IMR-90 (cell line): ENCODE data around the gene TMEM229A. TPM values are rescaled to one million over a fixed set of nuclear protein-coding genes. Genes with fewer than 3 reads are reported as not detected.

Experiments used
- ATAC-seq: fragments of 200-7000 bp; cut with Tn5 transposase; 2 replicates; pipeline ENCODE4 v1.9.1; 2020; ENCODE audit warnings: low read depth, mild to moderate bottlenecking, moderate library complexity
- BruUV-seq: library from RNA; stranded (reverse); fragments of 400-500 nt; replicated peaks from 2 replicates; lab custom pipeline; 2021; lab: Mats Ljungman, UMichigan
- CTCF ChIA-PET: fragments of 300-600 bp; formaldehyde crosslinking; extraction: SDS; loops from one replicate; lab custom pipeline; 2021; ENCODE audit warnings: antibody characterized with exemption; lab: Yijun Ruan, JAX
- POLR2A ChIA-PET: fragments of 300-600 bp; sonication (Branson Sonifier 250); formaldehyde crosslinking; loops from one replicate; lab custom pipeline; 2022; ENCODE audit warnings: antibody characterized with exemption; ENCODE audit not compliant: unreplicated experiment; lab: Charles Lee
- DNase-seq: peaks from one replicate; pipeline ENCODE4 v3.0.0; 2013
- H2AFZ ChIP-seq: replicated peaks from 2 replicates; pipeline ENCODE3; 2013; ENCODE audit warnings: low read length, mild to moderate bottlenecking; ENCODE audit not compliant: poor library complexity
- H2AK5ac ChIP-seq: 2 replicates; pipeline ENCODE4 v1.6.1; 2013; ENCODE audit warnings: low read depth, low read length, inconsistent platforms
- H2AK9ac ChIP-seq: replicated peaks from 2 replicates; pipeline ENCODE3; 2013; ENCODE audit warnings: mild to moderate bottlenecking, low read depth, low read length, moderate library complexity; ENCODE audit not compliant: poor library complexity
- H2BK120ac ChIP-seq: 2 replicates; pipeline ENCODE4 v1.6.1; 2013; ENCODE audit warnings: low read depth, low read length, inconsistent platforms
- H2BK15ac ChIP-seq: 3 replicates; pipeline ENCODE4 v1.6.1; 2013; ENCODE audit warnings: low read depth, low read length, inconsistent platforms
- H2BK20ac ChIP-seq: 2 replicates; pipeline ENCODE4 v1.6.1; 2013; ENCODE audit warnings: low read depth, mild to moderate bottlenecking, inconsistent platforms, low read length, moderate library complexity
- H2BK5ac ChIP-seq: 2 replicates; pipeline ENCODE4 v1.6.1; 2013; ENCODE audit warnings: mild to moderate bottlenecking, low read depth, low read length, inconsistent platforms; ENCODE audit not compliant: poor library complexity, severe bottlenecking
- H3K14ac ChIP-seq: replicated peaks from 2 replicates; pipeline ENCODE4 v1.6.1; 2013; ENCODE audit warnings: low read depth, low read length, inconsistent platforms
- H3K18ac ChIP-seq: 2 replicates; pipeline ENCODE4 v1.6.1; 2013; ENCODE audit warnings: low read depth, low read length, control low read depth
- H3K23ac ChIP-seq: 2 replicates; pipeline ENCODE4 v1.6.1; 2013; ENCODE audit warnings: low read depth, low read length, inconsistent platforms
- H3K27ac ChIP-seq: 2 replicates; pipeline ENCODE4 v1.5.1; 2013; ENCODE audit warnings: mild to moderate bottlenecking, control low read depth, low read length; ENCODE audit not compliant: insufficient read depth
- H3K27me3 ChIP-seq: 2 replicates; pipeline ENCODE4 v1.6.1; 2013; ENCODE audit warnings: low read length; ENCODE audit not compliant: control insufficient read depth, insufficient read depth
- H3K36me3 ChIP-seq: 2 replicates; pipeline ENCODE4 v1.6.1; 2013; ENCODE audit warnings: low read length, mixed read lengths; ENCODE audit not compliant: control insufficient read depth, insufficient read depth
- H3K4ac ChIP-seq: 2 replicates; pipeline ENCODE4 v1.6.1; 2013; ENCODE audit warnings: low read depth, low read length, inconsistent platforms
- H3K4me1 ChIP-seq: 2 replicates; pipeline ENCODE4 v1.6.1; 2013; ENCODE audit warnings: low read length, mixed read lengths; ENCODE audit not compliant: control insufficient read depth, insufficient read depth
- H3K4me2 ChIP-seq: 2 replicates; pipeline ENCODE4 v1.6.1; 2013; ENCODE audit warnings: low read depth, mild to moderate bottlenecking, control low read depth, low read length, moderate library complexity
- H3K4me3 ChIP-seq: 2 replicates; pipeline ENCODE4 v1.5.1; 2013; ENCODE audit warnings: low read depth, mild to moderate bottlenecking, control low read depth, low read length, moderate library complexity; ENCODE audit not compliant: insufficient read depth
- H3K56ac ChIP-seq: 2 replicates; pipeline ENCODE4 v1.6.1; 2013; ENCODE audit warnings: low read length, inconsistent platforms; ENCODE audit not compliant: insufficient read depth; ENCODE audit errors: extremely low read depth
- H3K79me1 ChIP-seq, 2 experiments: 2 replicates each; pipeline ENCODE4 v1.6.1; 2013; ENCODE audit warnings: low read length in 2 of 2, inconsistent platforms in 1 of 2, low read depth in 1 of 2
- H3K9ac ChIP-seq: 2 replicates; pipeline ENCODE4 v1.6.1; 2013; ENCODE audit warnings: low read depth, low read length, control low read depth
- H3K9me1 ChIP-seq: 2 replicates; pipeline ENCODE4 v1.6.1; 2013; ENCODE audit warnings: low read length, inconsistent platforms; ENCODE audit not compliant: insufficient read depth
- H3K9me3 ChIP-seq: 2 replicates; pipeline ENCODE4 v1.6.1; 2013; ENCODE audit warnings: low read length; ENCODE audit not compliant: control insufficient read depth, insufficient read depth
- H4K20me1 ChIP-seq: 2 replicates; pipeline ENCODE4 v1.6.1; 2013; ENCODE audit warnings: low read length, inconsistent platforms; ENCODE audit not compliant: insufficient read depth
- H4K5ac ChIP-seq: 2 replicates; pipeline ENCODE4 v1.6.1; 2013; ENCODE audit warnings: mild to moderate bottlenecking, low read depth, low read length, control low read depth
- H4K8ac ChIP-seq, 2 experiments: 2 replicates each; pipeline ENCODE4 v1.6.1; 2013; ENCODE audit warnings: low read depth in 2 of 2, low read length in 2 of 2, control low read depth in 1 of 2, inconsistent platforms in 1 of 2
- H4K91ac ChIP-seq: 2 replicates; pipeline ENCODE4 v1.6.1; 2013; ENCODE audit warnings: low read depth, low read length, inconsistent platforms; ENCODE audit not compliant: insufficient read depth
- BHLHE40 ChIP-seq: fragments of 150-350 bp; IDR thresholded peaks from 2 replicates; pipeline ENCODE4 v1.6.1; 2016; ENCODE audit warnings: mild to moderate bottlenecking, low read depth, low read length
- CHD1 ChIP-seq: IDR thresholded peaks from 2 replicates; pipeline ENCODE4 v1.6.1; 2012; ENCODE audit warnings: low read depth, low read length, improper control_type of control experiment
- CTCF ChIP-seq: conservative IDR thresholded peaks from 2 replicates; pipeline ENCODE4 v1.5.1; 2012; ENCODE audit warnings: mild to moderate bottlenecking, low read depth, low read length, improper control_type of control experiment
- ELK1 ChIP-seq: fragments of 150-350 bp; IDR thresholded peaks from 2 replicates; pipeline ENCODE4 v1.6.1; 2016; ENCODE audit warnings: low read depth, mild to moderate bottlenecking, low read length, moderate library complexity, borderline replicate concordance
- MAFK ChIP-seq: IDR thresholded peaks from 2 replicates; pipeline ENCODE4 v1.6.1; 2012; ENCODE audit warnings: low read depth, low read length, improper control_type of control experiment
- MXI1 ChIP-seq: IDR thresholded peaks from 2 replicates; pipeline ENCODE4 v1.6.1; 2012; ENCODE audit warnings: low read depth, mild to moderate bottlenecking, low read length, moderate library complexity, borderline replicate concordance
- NFE2L2 ChIP-seq: fragments of 150-350 bp; IDR thresholded peaks from 2 replicates; pipeline ENCODE4 v1.6.1; 2016; ENCODE audit warnings: low read depth, mild to moderate bottlenecking, low read length
- POLR2A ChIP-seq: IDR thresholded peaks from 2 replicates; pipeline ENCODE4 v1.6.1; 2012; ENCODE audit warnings: mild to moderate bottlenecking, low read depth, low read length
- RCOR1 ChIP-seq: IDR thresholded peaks from 2 replicates; pipeline ENCODE4 v1.6.1; 2012; ENCODE audit warnings: mild to moderate bottlenecking, low read length, improper control_type of control experiment; ENCODE audit not compliant: insufficient replicate concordance
- RFX5 ChIP-seq: IDR thresholded peaks from 2 replicates; pipeline ENCODE4 v1.8.0; 2012; ENCODE audit warnings: low read depth, mild to moderate bottlenecking, low read length, moderate library complexity
- SMC3 ChIP-seq: fragments of 150-350 bp; IDR thresholded peaks from 2 replicates; pipeline ENCODE4 v1.6.1; 2016; ENCODE audit warnings: low read depth, mild to moderate bottlenecking, antibody characterized with exemption, low read length, moderate library complexity
- WGBS, 2 experiments: methylation state at CpG; one replicate each; pipeline versions ENCODE4 v1.1.5 to v1.1.7; 2013; ENCODE audit warnings: missing lambda C conversion rate in 2 of 2; ENCODE audit not compliant: insufficient read length in 1 of 2; ENCODE audit errors: extremely low coverage in 2 of 2; 5-methylcytosine and 5-hydroxymethylcytosine counted together
- dilution Hi-C: fragments of 300-500 bp; cut with HindIII; formaldehyde crosslinking; loops from one replicate; pipeline ENCODE4 v1.14.3; 2018; ENCODE audit warnings: low sequenced_read_pairs; ENCODE audit not compliant: unreplicated experiment
- in situ Hi-C: fragments of 300-500 bp; cut with MboI; formaldehyde crosslinking; loops from 3 replicates; pipeline ENCODE4 v1.14.3; 2019; ENCODE audit warnings: low sequenced_read_pairs, inconsistent platforms, mixed read lengths
- intact Hi-C: fragments of 100-400 bp; cut with micrococcal nuclease; formaldehyde crosslinking; loops from 2 replicates; pipeline ENCODE4 v1.10.0; 2022
- polyA plus RNA-seq, 3 experiments: library from polyadenylated mRNA; depleted of rRNA; stranded (reverse); fragments of >200 nt; gene quantifications; 2 replicates each; pipeline ENCODE4 v1.2.3, GENCODE V29; 2012; ENCODE audit warnings: low replicate concordance in 1 of 3
- total RNA-seq: library from RNA; depleted of rRNA; stranded (reverse); fragments of >200 nt; gene quantifications from 2 replicates; pipeline ENCODE4 v1.2.3, GENCODE V29; 2012

Gene TMEM229A
- total and polyA plus RNA-seq, 2 of the 4 experiments (the other 2 are of a cell fraction) = not detected

GRCh38 chr7:124073310-124073645 lies 40.4 kb upstream of the TMEM229A start:
- H2BK15ac ChIP-seq = peak overlapping the region; percentile 42; the same call in 2 of the 3 replicates
- H4K5ac ChIP-seq = peak overlapping the region; percentile 60
- no TSS peak for BruUV-seq
- H3K18ac ChIP-seq = peak overlapping the region; percentile 59
- intact Hi-C loops (loop anchor here (2.0 to 10.0 kb wide), 3 partner anchors 20 to 382 kb away; no protein-coding TSS in a partner anchor), in situ Hi-C loops (no loop called here), dilution Hi-C loops (no loop called here)
- no peaks in the 10 kb centered on the region for H3K79me1 ChIP-seq
- no peak overlapping the region for H3K4me3 ChIP-seq
- H3K4ac ChIP-seq = peak overlapping the region; percentile 68
- peak overlapping the region; percentile 86 for H2BK120ac ChIP-seq
- peaks cover 3% of the 10 kb centered on the region; the same call in 1 of the 2 replicates for H4K20me1 ChIP-seq
- no peak overlapping the region for H2AK9ac ChIP-seq
- H4K8ac ChIP-seq = peak overlapping the region in 1 of 2 experiments; percentile 44; a peak in 1 of 4 replicates
- H4K91ac ChIP-seq = peak overlapping the region; percentile 82; the same call in 1 of the 2 replicates
- peak overlapping the region; percentile 42; the same call in 1 of the 2 replicates for H3K56ac ChIP-seq
- WGBS, 2 experiments = no CpG with 5 or more reads among the region's 4 CpGs
- TF ChIP-seq MXI1 (no peak), RCOR1 (no peak), NFE2L2 (no peak), CTCF (no peak), POLR2A (no peak), RFX5 (no peak), BHLHE40 (no peak), SMC3 (no peak), CHD1 (no peak), ELK1 (no peak), MAFK (no peak)
- DNase-seq = no peak
- ChIA-PET CTCF (interaction anchor here (0.8 kb wide), 1 partner anchor 106 kb away, joined by 3 read pairs; no protein-coding TSS in a partner anchor), POLR2A (no interaction called here)
- 0 out of 2 replicates have a peak overlapping the region, but pooled peaks have one; percentile 56 for H3K14ac ChIP-seq
- peak overlapping the region; percentile 55; the same call in 1 of the 2 replicates for H2BK20ac ChIP-seq
- no peak overlapping the region for H3K9ac ChIP-seq
- H2AK5ac ChIP-seq = peak overlapping the region; percentile 54; the same call in 1 of the 2 replicates
- peak overlapping the region; percentile 91; the same call in 1 of the 2 replicates for H3K27ac ChIP-seq
- H3K4me2 ChIP-seq = peak overlapping the region; percentile 36
- H3K9me1 ChIP-seq = peaks cover 4% of the 10 kb centered on the region
- ATAC-seq = peak; percentile 8; the same call in 1 of the 2 replicates
- peak overlapping the region; percentile 59 for H2BK5ac ChIP-seq
- no peak overlapping the region for H3K23ac ChIP-seq
- H2AFZ ChIP-seq = no peak overlapping the region
- H3K9me3 ChIP-seq = no peaks in the 10 kb centered on the region
- peaks cover 2% of the 10 kb centered on the region; the same call in 1 of the 2 replicates for H3K27me3 ChIP-seq
- H3K4me1 ChIP-seq = peaks cover 6% of the 10 kb centered on the region
- H3K36me3 ChIP-seq = no peaks in the 10 kb centered on the region
